DMS79 (cell line): ENCODE measurements around the gene UQCR11.

Experiments
- DNase-seq: peaks from one replicate; lab custom pipeline; 2025; lab: John Stamatoyannopoulos, UW

The UQCR11 gene

GRCh38 chr19:1567116-1567847, 38.0 kb downstream of the UQCR11 start:
- no peak for DNase-seq

- DNase-seq = peak; percentile 49
These were observed 38.7 kb downstream of the UQCR11 start for GRCh38 chr19:1566392-1567115.

GRCh38 chr19:1563251-1563650, 42.0 kb downstream of the UQCR11 start:
- no peak for DNase-seq

- no peak for DNase-seq
These were observed 43.9 kb downstream of the UQCR11 start for GRCh38 chr19:1561236-1561842.

GRCh38 chr19:1560286-1560882, 44.9 kb downstream of the UQCR11 start:
- no peak for DNase-seq

GRCh38 chr19:1558552-1558951, 46.7 kb downstream of the UQCR11 start:
- DNase-seq = no peak

DNA sequence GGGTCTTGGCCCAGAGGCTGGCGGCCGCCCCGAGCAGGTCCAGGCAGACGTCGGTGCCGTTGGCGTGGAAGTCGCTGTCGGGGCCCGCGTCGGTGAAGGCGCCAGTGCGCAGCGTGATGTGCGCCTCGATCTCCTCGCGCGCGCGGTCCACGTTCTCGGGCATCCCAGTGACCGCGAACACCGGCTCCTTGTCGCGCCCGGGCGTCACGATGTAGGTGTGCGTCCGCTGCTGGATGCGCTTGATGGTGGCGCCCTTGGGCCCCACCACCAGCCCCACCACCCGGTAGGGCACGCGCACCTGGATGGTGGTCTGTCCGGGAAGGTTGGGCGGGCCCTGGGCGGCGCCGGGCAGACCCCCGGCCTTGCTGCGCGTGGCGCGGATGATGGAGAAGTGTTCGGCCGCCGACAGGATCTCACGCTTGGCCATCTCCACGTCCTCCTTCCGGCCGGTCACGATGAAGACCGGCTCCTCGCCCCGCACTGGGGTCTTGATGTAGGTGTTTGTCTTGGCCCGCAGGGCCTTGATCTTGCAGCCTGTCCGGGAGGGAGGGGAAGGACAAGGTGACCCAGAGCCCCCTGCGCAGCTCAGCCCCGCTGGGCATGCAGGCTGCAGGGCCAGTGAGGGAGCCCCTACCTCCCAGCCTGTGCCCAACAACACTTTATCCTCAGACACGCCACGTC, 48.7 kb downstream of the UQCR11 start:
- no peak for DNase-seq

GRCh38 chr19:1555487-1556389, 49.5 kb downstream of the UQCR11 start:
- DNase-seq = no peak

DNA sequence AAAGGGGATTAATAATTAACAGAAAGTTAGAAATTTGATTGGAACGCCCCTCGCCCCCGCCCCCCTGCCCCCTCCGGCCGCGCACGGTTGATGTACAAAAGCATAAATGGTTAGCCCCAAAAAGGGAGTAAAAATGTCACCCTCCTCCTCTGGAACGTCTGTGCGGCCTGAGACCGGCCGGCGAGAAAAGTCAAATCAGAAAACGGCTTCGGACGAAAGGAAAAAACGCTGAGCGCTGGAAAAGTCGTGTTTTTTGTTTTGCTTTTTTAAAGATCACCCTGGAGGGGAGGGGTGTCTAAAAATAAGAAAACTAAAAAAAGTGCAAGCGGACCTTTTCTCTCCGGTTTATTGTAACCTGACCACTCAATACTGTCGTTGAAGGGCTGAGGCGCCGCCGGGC, 50.3 kb downstream of the UQCR11 start:
- DNase-seq = no peak

GRCh38 chr19:1553415-1553814, 51.8 kb downstream of the UQCR11 start:
- no peak for DNase-seq

GRCh38 chr19:1551068-1552040, 53.9 kb downstream of the UQCR11 start:
- DNase-seq = no peak

DNA sequence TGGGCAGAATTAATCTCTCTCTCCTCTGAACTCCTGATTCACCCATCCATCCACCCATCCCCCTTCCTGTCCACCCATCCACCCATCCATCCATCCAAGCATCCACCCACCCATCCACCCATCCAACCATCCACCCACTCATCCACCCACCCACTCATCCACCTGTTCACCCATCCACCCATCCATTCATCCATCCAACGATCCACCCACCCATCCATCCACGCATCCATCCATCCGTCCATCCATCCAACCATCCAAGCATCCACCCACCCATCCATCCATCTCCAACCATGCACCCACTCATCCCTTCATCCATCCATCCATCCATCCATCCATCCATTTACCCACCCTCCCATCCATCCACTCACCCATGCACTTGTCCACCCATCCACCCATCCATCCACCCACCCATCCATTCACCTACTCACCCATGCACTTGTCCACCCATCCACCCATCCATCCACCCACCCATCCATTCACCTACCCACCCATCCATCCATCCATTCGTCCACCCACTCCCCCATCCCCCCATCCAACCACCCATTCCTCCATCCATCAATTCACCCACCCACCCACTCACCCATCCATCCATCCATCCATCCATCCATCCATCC, 55.8 kb downstream of the UQCR11 start:
- no peak for DNase-seq
